Parathyroid adenoma (tissue), 2 donors: ENCODE results near the gene TMPRSS13.

ENCODE experiments used
- H2AFZ ChIP-seq: fragments of 300-600 bp; sonication (generic); one replicate; pipeline ENCODE4 v1.7.0; 2017; ENCODE audit warnings: antibody characterized with exemption, mild to moderate bottlenecking
- H3K27ac ChIP-seq: fragments of 300-600 bp; sonication (generic); one replicate; pipeline ENCODE4 v1.7.0; 2017
- H3K27me3 ChIP-seq: fragments of 300-600 bp; sonication (generic); one replicate; pipeline ENCODE4 v1.7.0; 2017; ENCODE audit warnings: low read length; ENCODE audit not compliant: control insufficient read depth, insufficient read depth
- H3K36me3 ChIP-seq: fragments of 300-600 bp; sonication (generic); one replicate; pipeline ENCODE4 v1.7.0; 2017; ENCODE audit warnings: low read length; ENCODE audit not compliant: control insufficient read depth, insufficient read depth
- H3K4me1 ChIP-seq: fragments of 300-600 bp; sonication (generic); one replicate; pipeline ENCODE4 v1.7.0; 2017; ENCODE audit warnings: control low read depth
- H3K4me2 ChIP-seq: fragments of 300-600 bp; sonication (generic); one replicate; pipeline ENCODE4 v1.7.0; 2017; ENCODE audit warnings: low read length
- H3K4me3 ChIP-seq: fragments of 300-600 bp; sonication (generic); one replicate; pipeline ENCODE4 v1.7.0; 2017; ENCODE audit warnings: low read depth, low read length
- H3K79me2 ChIP-seq: fragments of 300-600 bp; sonication (generic); one replicate; pipeline ENCODE4 v1.7.0; 2017; ENCODE audit warnings: control low read depth
- H3K9ac ChIP-seq: fragments of 300-600 bp; sonication (generic); one replicate; pipeline ENCODE4 v1.7.0; 2017; ENCODE audit warnings: mild to moderate bottlenecking
- H3K9me3 ChIP-seq: fragments of 300-600 bp; sonication (generic); one replicate; pipeline ENCODE4 v1.7.0; 2017; ENCODE audit warnings: low read length; ENCODE audit not compliant: control insufficient read depth
- CTCF ChIP-seq: fragments of 300-600 bp; sonication (generic); IDR thresholded peaks from one replicate; pipeline ENCODE4 v1.7.0; 2017; ENCODE audit warnings: antibody characterized with exemption, mild to moderate bottlenecking
- donor health status: primary hyperparathyroidism.

Gene TMPRSS13

GRCh38 chr11:117970400-117971024, 41.3 kb upstream of the TMPRSS13 start:
- no peak overlapping the region for H2AFZ ChIP-seq
- H3K4me2 ChIP-seq, result no peak overlapping the region
- H3K36me3 ChIP-seq, result no peaks in the 10 kb centered on the region
- H3K79me2 ChIP-seq, result no peaks in the 10 kb centered on the region
- no peak overlapping the region for H3K9ac ChIP-seq
- H3K27me3 ChIP-seq, result no peaks in the 10 kb centered on the region
- no peak overlapping the region for H3K27ac ChIP-seq
- H3K4me1 ChIP-seq, result no peaks in the 10 kb centered on the region
- H3K4me3 ChIP-seq, result no peak overlapping the region
- no peaks in the 10 kb centered on the region for H3K9me3 ChIP-seq
- no peak for TF ChIP-seq CTCF

GRCh38 chr11:117969160-117969991, 40.2 kb upstream of the TMPRSS13 start:
- H3K9me3 ChIP-seq, result no peaks in the 10 kb centered on the region
- no peaks in the 10 kb centered on the region for H3K79me2 ChIP-seq
- H3K36me3 ChIP-seq, result no peaks in the 10 kb centered on the region
- H3K4me2 ChIP-seq, result no peak overlapping the region
- no peaks in the 10 kb centered on the region for H3K27me3 ChIP-seq
- no peaks in the 10 kb centered on the region for H3K4me1 ChIP-seq
- no peak for TF ChIP-seq CTCF
- H2AFZ ChIP-seq, result no peak overlapping the region
- H3K9ac ChIP-seq, result no peak overlapping the region
- no peak overlapping the region for H3K27ac ChIP-seq
- H3K4me3 ChIP-seq, result no peak overlapping the region

- H3K36me3 ChIP-seq, result no peaks in the 10 kb centered on the region
- no peak overlapping the region for H3K9ac ChIP-seq
- no peak overlapping the region for H3K4me3 ChIP-seq
- no peak overlapping the region for H2AFZ ChIP-seq
- H3K27me3 ChIP-seq, result no peaks in the 10 kb centered on the region
- H3K9me3 ChIP-seq, result no peaks in the 10 kb centered on the region
- TF ChIP-seq CTCF, result no peak
- H3K27ac ChIP-seq, result no peak overlapping the region
- H3K79me2 ChIP-seq, result no peaks in the 10 kb centered on the region
- H3K4me1 ChIP-seq, result no peaks in the 10 kb centered on the region
- no peak overlapping the region for H3K4me2 ChIP-seq
Measured at GRCh38 chr11:117966908-117967307, 37.7 kb upstream of the TMPRSS13 start.

- no peak overlapping the region for H3K9ac ChIP-seq
- no peak for TF ChIP-seq CTCF
- H3K4me2 ChIP-seq, result no peak overlapping the region
- no peak overlapping the region for H2AFZ ChIP-seq
- no peaks in the 10 kb centered on the region for H3K27me3 ChIP-seq
- H3K4me3 ChIP-seq, result no peak overlapping the region
- H3K27ac ChIP-seq, result no peak overlapping the region
- no peaks in the 10 kb centered on the region for H3K79me2 ChIP-seq
- H3K4me1 ChIP-seq, result no peaks in the 10 kb centered on the region
- H3K9me3 ChIP-seq, result no peaks in the 10 kb centered on the region
- no peaks in the 10 kb centered on the region for H3K36me3 ChIP-seq
Measured at GRCh38 chr11:117962826-117963225, 33.6 kb upstream of the TMPRSS13 start.
